IMR-90 (cell line): Measurements from ENCODE around the gene BRF1.

Experiments used
- CEBPB ChIP-seq: IDR thresholded peaks from 2 replicates; pipeline ENCODE4 v1.6.1; 2012; ENCODE audit warnings: low read depth, low read length, improper control_type of control experiment
- CHD1 ChIP-seq: IDR thresholded peaks from 2 replicates; pipeline ENCODE4 v1.6.1; 2012; ENCODE audit warnings: low read depth, low read length, improper control_type of control experiment
- MAZ ChIP-seq: IDR thresholded peaks from 2 replicates; pipeline ENCODE4 v1.6.1; 2012; ENCODE audit warnings: low read depth, mild to moderate bottlenecking, low read length, improper control_type of control experiment, moderate library complexity, borderline replicate concordance
- MXI1 ChIP-seq: IDR thresholded peaks from 2 replicates; pipeline ENCODE4 v1.6.1; 2012; ENCODE audit warnings: low read depth, mild to moderate bottlenecking, low read length, moderate library complexity, borderline replicate concordance
- NFE2L2 ChIP-seq: fragments of 150-350 bp; IDR thresholded peaks from 2 replicates; pipeline ENCODE4 v1.6.1; 2016; ENCODE audit warnings: low read depth, mild to moderate bottlenecking, low read length
- POLR2A ChIP-seq: IDR thresholded peaks from 2 replicates; pipeline ENCODE4 v1.6.1; 2012; ENCODE audit warnings: mild to moderate bottlenecking, low read depth, low read length
- RAD21 ChIP-seq: IDR thresholded peaks from 2 replicates; pipeline ENCODE4 v1.6.1; 2012; ENCODE audit warnings: low read length, improper control_type of control experiment
- RCOR1 ChIP-seq: IDR thresholded peaks from 2 replicates; pipeline ENCODE4 v1.6.1; 2012; ENCODE audit warnings: mild to moderate bottlenecking, low read length, improper control_type of control experiment; ENCODE audit not compliant: insufficient replicate concordance
- RFX5 ChIP-seq: IDR thresholded peaks from 2 replicates; pipeline ENCODE4 v1.8.0; 2012; ENCODE audit warnings: low read depth, mild to moderate bottlenecking, low read length, moderate library complexity
- SMC3 ChIP-seq: fragments of 150-350 bp; IDR thresholded peaks from 2 replicates; pipeline ENCODE4 v1.6.1; 2016; ENCODE audit warnings: low read depth, mild to moderate bottlenecking, antibody characterized with exemption, low read length, moderate library complexity
- TF ChIP-seq, protein P1 (sequence below): conservative IDR thresholded peaks from 2 replicates; pipeline ENCODE4 v1.5.1; 2012; ENCODE audit warnings: mild to moderate bottlenecking, low read depth, low read length, improper control_type of control experiment
- TF ChIP-seq, protein P2 (sequence below): fragments of 150-350 bp; IDR thresholded peaks from 2 replicates; pipeline ENCODE4 v1.6.1; 2017; ENCODE audit warnings: mild to moderate bottlenecking, antibody characterized with exemption, low read length, low read depth

DNA sequence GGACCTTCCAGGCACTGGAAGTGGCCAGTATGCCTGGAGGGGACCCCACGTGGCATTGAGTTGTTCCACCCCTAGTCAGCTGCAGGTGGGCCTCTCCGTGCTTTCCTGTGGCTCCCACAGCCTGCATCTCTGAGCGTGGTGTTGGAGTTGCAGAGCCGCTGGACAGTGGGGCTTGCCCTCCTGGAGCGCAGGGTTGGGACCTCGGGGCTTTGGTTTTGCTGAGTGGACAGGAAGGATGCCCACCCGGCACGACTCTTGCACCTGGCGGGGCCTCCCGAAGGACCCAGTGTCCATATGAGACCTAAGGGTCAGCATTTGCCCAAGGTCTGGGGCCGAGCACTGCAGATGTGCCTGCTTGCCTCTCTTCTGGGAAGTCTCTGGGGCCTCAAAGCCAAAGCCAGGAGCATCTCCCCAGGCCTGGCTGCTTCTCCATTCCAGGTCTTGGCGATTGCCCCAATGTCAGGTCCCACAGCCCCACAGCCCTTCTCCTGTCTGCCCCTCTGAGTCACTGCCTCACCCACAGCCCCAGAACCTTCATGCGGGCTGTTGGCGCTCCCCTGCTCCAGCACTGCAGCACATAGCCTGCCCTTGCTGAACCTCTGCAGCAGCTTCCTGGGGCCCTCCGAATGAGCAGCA, 15.3 kb upstream of the BRF1 start:
- TF ChIP-seq MXI1, result no peak
- no peak for TF ChIP-seq POLR2A
- no peak for TF ChIP-seq CHD1
- TF ChIP-seq NFE2L2, result no peak
- TF ChIP-seq, protein P1, sequence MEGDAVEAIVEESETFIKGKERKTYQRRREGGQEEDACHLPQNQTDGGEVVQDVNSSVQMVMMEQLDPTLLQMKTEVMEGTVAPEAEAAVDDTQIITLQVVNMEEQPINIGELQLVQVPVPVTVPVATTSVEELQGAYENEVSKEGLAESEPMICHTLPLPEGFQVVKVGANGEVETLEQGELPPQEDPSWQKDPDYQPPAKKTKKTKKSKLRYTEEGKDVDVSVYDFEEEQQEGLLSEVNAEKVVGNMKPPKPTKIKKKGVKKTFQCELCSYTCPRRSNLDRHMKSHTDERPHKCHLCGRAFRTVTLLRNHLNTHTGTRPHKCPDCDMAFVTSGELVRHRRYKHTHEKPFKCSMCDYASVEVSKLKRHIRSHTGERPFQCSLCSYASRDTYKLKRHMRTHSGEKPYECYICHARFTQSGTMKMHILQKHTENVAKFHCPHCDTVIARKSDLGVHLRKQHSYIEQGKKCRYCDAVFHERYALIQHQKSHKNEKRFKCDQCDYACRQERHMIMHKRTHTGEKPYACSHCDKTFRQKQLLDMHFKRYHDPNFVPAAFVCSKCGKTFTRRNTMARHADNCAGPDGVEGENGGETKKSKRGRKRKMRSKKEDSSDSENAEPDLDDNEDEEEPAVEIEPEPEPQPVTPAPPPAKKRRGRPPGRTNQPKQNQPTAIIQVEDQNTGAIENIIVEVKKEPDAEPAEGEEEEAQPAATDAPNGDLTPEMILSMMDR, result no peak
- no peak for TF ChIP-seq RFX5
- no peak for TF ChIP-seq CEBPB
- TF ChIP-seq RAD21, result no peak
- TF ChIP-seq MAZ, result no peak
- no peak for TF ChIP-seq RCOR1
- TF ChIP-seq SMC3, result no peak
- TF ChIP-seq, protein P2, sequence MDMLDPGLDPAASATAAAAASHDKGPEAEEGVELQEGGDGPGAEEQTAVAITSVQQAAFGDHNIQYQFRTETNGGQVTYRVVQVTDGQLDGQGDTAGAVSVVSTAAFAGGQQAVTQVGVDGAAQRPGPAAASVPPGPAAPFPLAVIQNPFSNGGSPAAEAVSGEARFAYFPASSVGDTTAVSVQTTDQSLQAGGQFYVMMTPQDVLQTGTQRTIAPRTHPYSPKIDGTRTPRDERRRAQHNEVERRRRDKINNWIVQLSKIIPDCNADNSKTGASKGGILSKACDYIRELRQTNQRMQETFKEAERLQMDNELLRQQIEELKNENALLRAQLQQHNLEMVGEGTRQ, result no peak
